Endothelial cell of umbilical vein (primary cell): ENCODE data around the gene MATN4. TPM values are rescaled to one million over a fixed set of nuclear protein-coding genes. Genes with fewer than 3 reads are reported as not detected.

ENCODE experiments used
- BruUV-seq: library from RNA; stranded (reverse); fragments of 400-500 nt; replicated peaks from 2 replicates; lab custom pipeline; 2021; lab: Mats Ljungman, UMichigan
- CTCF ChIA-PET: fragments of 300-600, 350-600 bp; sonication (Branson Sonifier 250); formaldehyde crosslinking; loops from one replicate; lab custom pipeline; 2021; ENCODE audit warnings: antibody characterized with exemption, inconsistent platforms; lab: Charles Lee
- POLR2A ChIA-PET: fragments of 300-600, 350-600 bp; sonication (Branson Sonifier 250); formaldehyde crosslinking; loops from one replicate; lab custom pipeline; 2021; ENCODE audit warnings: antibody characterized with exemption, inconsistent platforms; lab: Charles Lee
- DNase-seq: peaks from one replicate; pipeline ENCODE4 v3.0.0-alpha.2; 2011; ENCODE audit warnings: low read depth, low spot score
- FAIRE-seq: peaks from 2 replicates; lab custom pipeline; 2011; peaks lifted over from hg19 to GRCh38; lab: Jason Lieb, UNC
- H2AFZ ChIP-seq: 2 replicates; pipeline ENCODE4 v1.6.0; 2012; ENCODE audit warnings: low read depth, low read length, control low read depth, inconsistent platforms
- H3K27ac ChIP-seq: 2 replicates; pipeline ENCODE4 v1.5.1; 2011; ENCODE audit warnings: low read depth, mild to moderate bottlenecking, control low read depth, low read length, moderate library complexity; ENCODE audit not compliant: insufficient read depth
- H3K27me3 ChIP-seq, 2 experiments: 2 replicates each; pipeline versions ENCODE4 v1.6.0 to v1.6.1; 2011; ENCODE audit warnings: low read length in 2 of 2, mixed read lengths in 1 of 2; ENCODE audit not compliant: control insufficient read depth in 2 of 2, insufficient read depth in 2 of 2
- H3K36me3 ChIP-seq, 2 experiments: 2 replicates in 1 of 2; 3 replicates in 1 of 2; pipeline ENCODE4 v1.5.1; 2011; ENCODE audit warnings: low read length in 2 of 2, mild to moderate bottlenecking in 1 of 2, moderate library complexity in 1 of 2; ENCODE audit not compliant: control insufficient read depth in 2 of 2, insufficient read depth in 2 of 2; ENCODE audit errors: extremely low read depth in 1 of 2
- H3K4me1 ChIP-seq: 3 replicates; pipeline ENCODE4 v1.5.1; 2011; ENCODE audit warnings: mild to moderate bottlenecking, low read length; ENCODE audit not compliant: control insufficient read depth, insufficient read depth; ENCODE audit errors: extremely low read depth
- H3K4me2 ChIP-seq: 2 replicates; pipeline ENCODE4 v1.6.1; 2011; ENCODE audit warnings: low read length, control low read depth, mixed read lengths; ENCODE audit not compliant: insufficient read depth
- H3K4me3 ChIP-seq, 3 experiments: fragments of 200-600 bp in 1 of 3; sonication (generic), shearing (Covaris generic) in 1 of 3; replicated peaks in 1 of 3; 2 replicates each; pipeline ENCODE4 v1.5.1; 2011 to 2016; ENCODE audit warnings: control low read depth in 3 of 3, low read length in 3 of 3, mild to moderate bottlenecking in 2 of 3, inconsistent platforms in 1 of 3, low read depth in 1 of 3, moderate library complexity in 1 of 3; ENCODE audit not compliant: insufficient read depth in 1 of 3
- H3K79me2 ChIP-seq: 2 replicates; pipeline ENCODE4 v1.6.0; 2012; ENCODE audit warnings: low read length, inconsistent platforms; ENCODE audit not compliant: control insufficient read depth, insufficient read depth
- H3K9ac ChIP-seq: replicated peaks from 2 replicates; pipeline ENCODE3; 2011; ENCODE audit warnings: low read length, control low read depth; ENCODE audit not compliant: insufficient read depth; ENCODE audit errors: extremely low read depth
- H3K9me1 ChIP-seq: replicated peaks from 3 replicates; pipeline ENCODE4 v1.6.0; 2011; ENCODE audit warnings: mild to moderate bottlenecking, low read length; ENCODE audit not compliant: control insufficient read depth, insufficient read depth; ENCODE audit errors: extremely low read depth
- H3K9me3 ChIP-seq: replicated peaks from 2 replicates; pipeline ENCODE4 v1.5.1; 2012; ENCODE audit warnings: low read length, inconsistent platforms; ENCODE audit not compliant: control insufficient read depth, insufficient read depth
- H4K20me1 ChIP-seq: replicated peaks from 2 replicates; pipeline ENCODE3; 2011; ENCODE audit warnings: mild to moderate bottlenecking, low read length; ENCODE audit not compliant: control insufficient read depth, insufficient read depth; ENCODE audit errors: extremely low read depth
- CTCF ChIP-seq, 2 donors: IDR thresholded peaks; 1 replicate in 1 of 2; 2 replicates in 1 of 2; pipeline ENCODE4 v1.5.1; 2011; ENCODE audit warnings: low read length in 2 of 2, mild to moderate bottlenecking in 2 of 2, moderate library complexity in 2 of 2, control low read depth in 1 of 2, inconsistent platforms in 1 of 2, low read depth in 1 of 2; ENCODE audit not compliant: insufficient read depth in 1 of 2; ENCODE audit errors: extremely low read depth in 1 of 2
- EZH2 ChIP-seq: IDR thresholded peaks from 2 replicates; pipeline ENCODE4 v1.6.1; 2012; ENCODE audit warnings: borderline replicate concordance, low read depth, mild to moderate bottlenecking, moderate library complexity, low read length, inconsistent platforms; ENCODE audit not compliant: severe bottlenecking
- FOS ChIP-seq: IDR thresholded peaks from 2 replicates; pipeline ENCODE4 v1.6.1; 2011; ENCODE audit warnings: mild to moderate bottlenecking, low read length, moderate library complexity, borderline replicate concordance; ENCODE audit not compliant: insufficient read depth
- MAX ChIP-seq: IDR thresholded peaks from 2 replicates; pipeline ENCODE4 v1.6.1; 2011; ENCODE audit not compliant: insufficient read depth, insufficient read length
- POLR2A ChIP-seq: IDR thresholded peaks from 2 replicates; pipeline ENCODE4 v1.6.1; 2012; ENCODE audit warnings: low read depth, mild to moderate bottlenecking, control low read depth, low read length
- dilution Hi-C: fragments of 300-500 bp; cut with MboI; formaldehyde crosslinking; loops from one replicate; pipeline ENCODE4 v1.15.0; 2019; ENCODE audit warnings: low sequenced_read_pairs; ENCODE audit not compliant: extremely low pct_ligation_motif_present
- intact Hi-C: fragments of 100-400 bp; cut with micrococcal nuclease; formaldehyde crosslinking; loops from one replicate; pipeline ENCODE4 v1.10.0; 2022
- polyA plus RNA-seq, 4 experiments: library from polyadenylated mRNA; depleted of rRNA in 3 of 4; stranded (reverse) in 3 of 4; unstranded in 1 of 4; fragments of >200 nt; gene quantifications; 2 replicates each; pipeline versions ENCODE4 v1.2.1 to v1.2.3, GENCODE V29; 2011 to 2012; ENCODE audit warnings: missing spikeins in 1 of 4
- total RNA-seq: library from RNA; stranded (reverse); gene quantifications from 2 replicates; pipeline ENCODE4 v1.2.3, GENCODE V29; 2021

MATN4 gene
- total and polyA plus RNA-seq, 2 donors (not counting 3 experiments of a cell fraction or from before 2014, with no cell fraction given) = 0.10 TPM; not detected in 1

GRCh38 chr20:45325371-45325770, 17.3 kb upstream of the MATN4 start:
- Histone ChIP-seq H3K9ac (no peak overlapping the region), H3K4me2 (no peak overlapping the region), H3K4me3 (no peak overlapping the region), H3K9me3 (no peaks in the 10 kb centered on the region), H3K4me1 (no peaks in the 10 kb centered on the region), H3K27me3 (no peaks in the 10 kb centered on the region), H3K27ac (no peak overlapping the region), H3K79me2 (no peaks in the 10 kb centered on the region), H3K36me3 (peaks cover 2 to 8% of the 10 kb centered on the region in 2 experiments), H3K9me1 (no peaks in the 10 kb centered on the region), H4K20me1 (no peaks in the 10 kb centered on the region), H2AFZ (no peak overlapping the region)
- dilution Hi-C loops = no loop called here
- POLR2A ChIA-PET = no interaction called here
- TF ChIP-seq POLR2A (no peak), MAX (no peak), CTCF (IDR thresholded peaks at IDR 0.05; ENCODE audit: extremely low read depth in 1 of 2, insufficient read depth in 1 of 2, low read depth in 1 of 2, low read length in 2 of 2) (no peak), FOS (no peak), EZH2 (no peak)
- FAIRE-seq = no peak
- intact Hi-C loops = no loop called here
- no TSS peak for BruUV-seq
- no peak for DNase-seq
- CTCF ChIA-PET = interaction anchor here (1.5 to 15.2 kb wide), 3 partner anchors 22 to 112 kb away, joined by 3 to 389 read pairs (median 4); partner anchors contain the start of gene SYS1

GRCh38 chr20:45323731-45324130, 15.6 kb upstream of the MATN4 start:
- Histone ChIP-seq H3K27ac (no peak overlapping the region), H2AFZ (no peak overlapping the region), H3K4me3 (no peak overlapping the region), H3K36me3 (peaks cover 0 to 3% of the 10 kb centered on the region in 2 experiments), H3K4me2 (no peak overlapping the region), H3K9ac (no peak overlapping the region), H4K20me1 (no peaks in the 10 kb centered on the region), H3K9me1 (no peaks in the 10 kb centered on the region), H3K9me3 (no peaks in the 10 kb centered on the region), H3K4me1 (no peaks in the 10 kb centered on the region), H3K27me3 (no peaks in the 10 kb centered on the region), H3K79me2 (no peaks in the 10 kb centered on the region)
- no peak for TF ChIP-seq CTCF (IDR thresholded peaks at IDR 0.05; ENCODE audit: extremely low read depth in 1 of 2, insufficient read depth in 1 of 2, low read depth in 1 of 2, low read length in 2 of 2)
- DNase-seq (no peak), FAIRE-seq (no peak)
- no TSS peak for BruUV-seq
- intact Hi-C loops (loop anchor here (1.0 kb wide), 2 partner anchors 113 to 127 kb away; no protein-coding TSS in a partner anchor), dilution Hi-C loops (no loop called here)
- CTCF ChIA-PET = interaction anchor here (0.8 to 15.2 kb wide), 14 partner anchors 11 to 448 kb away, joined by 3 to 389 read pairs (median 8); partner anchors contain the start of gene SYS1
- POLR2A ChIA-PET = interaction anchor here (0.5 kb wide), 1 partner anchor 18 kb away, joined by 5 read pairs; no protein-coding TSS in a partner anchor
